Subcutaneous adipose tissue (tissue), 4 donors: ENCODE data around the gene RGL1. TPM values are rescaled to one million over a fixed set of nuclear protein-coding genes. Genes with fewer than 3 reads are reported as not detected.

ENCODE experiments used
- CTCF ChIP-seq: fragments of 450-650 bp; IDR thresholded peaks from one replicate; pipeline ENCODE4 v1.5.1; 2016; ENCODE audit warnings: low read depth, mild to moderate bottlenecking, control low read depth, antibody characterized with exemption, moderate library complexity
- total RNA-seq, 4 donors: library from RNA; depleted of rRNA; stranded (reverse); fragments of >200 nt; gene quantifications; one replicate each; pipeline ENCODE4 v1.1.0, GENCODE V29; 2016

The RGL1 gene
- total RNA-seq, 4 donors from 2014 or later = 41.8 to 81.8 (median 59.0) TPM

GRCh38 chr1:183876309-183876708 lies 71.4 kb downstream of the RGL1 start:
- no peak for TF ChIP-seq CTCF

DNA sequence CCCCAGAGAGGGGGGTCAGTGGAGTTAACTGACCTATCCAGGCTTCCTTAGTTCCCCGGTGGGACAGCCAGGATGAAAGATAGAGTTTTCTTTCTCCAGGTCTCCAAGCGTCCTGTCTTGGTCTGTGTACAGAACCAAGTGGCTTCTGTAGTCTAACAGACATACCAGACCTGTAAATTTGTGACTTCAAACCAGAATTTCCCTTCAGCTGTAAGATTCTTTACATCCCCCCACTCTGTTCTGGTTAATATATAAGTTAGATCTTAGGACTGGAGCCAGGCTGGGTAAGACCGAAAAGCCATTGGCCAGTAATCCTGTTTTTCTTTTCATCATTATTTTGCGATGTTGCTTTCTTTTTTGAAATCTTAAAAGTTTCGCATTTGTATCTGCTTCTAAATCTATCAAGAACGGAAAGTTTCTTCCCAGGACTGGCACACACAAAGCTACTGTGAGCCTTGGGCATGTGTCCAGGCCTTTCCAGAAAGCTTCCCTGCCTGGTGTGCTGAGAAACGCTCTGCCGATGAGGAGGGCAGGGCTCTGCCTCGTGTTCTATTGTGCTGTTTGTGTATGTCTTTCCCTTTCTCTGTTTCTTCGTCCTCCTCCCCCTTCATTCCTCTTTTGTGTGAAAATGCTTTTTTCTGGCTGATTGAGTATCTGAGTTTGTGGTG lies 72.3 kb downstream of the RGL1 start:
- TF ChIP-seq CTCF = no peak

DNA sequence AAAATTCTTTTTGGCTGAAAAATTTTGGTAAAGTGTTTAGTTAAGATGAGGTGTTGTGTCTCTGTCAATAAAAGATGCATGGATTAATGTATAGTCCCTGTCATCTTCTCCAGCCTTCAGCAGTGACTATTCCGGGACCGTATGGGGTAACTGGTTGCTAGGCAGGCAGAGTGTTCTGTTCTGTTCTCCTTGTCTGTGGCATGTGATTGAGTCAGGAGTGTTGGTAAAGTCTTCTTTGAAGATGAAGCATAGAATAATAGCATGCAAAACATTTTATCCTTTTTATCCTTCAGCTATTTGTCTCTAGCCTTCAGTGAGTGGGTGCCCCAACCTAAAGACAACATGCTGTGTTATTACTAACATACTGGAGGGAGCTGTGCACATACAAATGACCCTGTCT lies 74.6 kb downstream of the RGL1 start:
- TF ChIP-seq CTCF = no peak

- TF ChIP-seq CTCF = no peak
These were observed 75.0 kb downstream of the RGL1 start for GRCh38 chr1:183879966-183880365.

DNA sequence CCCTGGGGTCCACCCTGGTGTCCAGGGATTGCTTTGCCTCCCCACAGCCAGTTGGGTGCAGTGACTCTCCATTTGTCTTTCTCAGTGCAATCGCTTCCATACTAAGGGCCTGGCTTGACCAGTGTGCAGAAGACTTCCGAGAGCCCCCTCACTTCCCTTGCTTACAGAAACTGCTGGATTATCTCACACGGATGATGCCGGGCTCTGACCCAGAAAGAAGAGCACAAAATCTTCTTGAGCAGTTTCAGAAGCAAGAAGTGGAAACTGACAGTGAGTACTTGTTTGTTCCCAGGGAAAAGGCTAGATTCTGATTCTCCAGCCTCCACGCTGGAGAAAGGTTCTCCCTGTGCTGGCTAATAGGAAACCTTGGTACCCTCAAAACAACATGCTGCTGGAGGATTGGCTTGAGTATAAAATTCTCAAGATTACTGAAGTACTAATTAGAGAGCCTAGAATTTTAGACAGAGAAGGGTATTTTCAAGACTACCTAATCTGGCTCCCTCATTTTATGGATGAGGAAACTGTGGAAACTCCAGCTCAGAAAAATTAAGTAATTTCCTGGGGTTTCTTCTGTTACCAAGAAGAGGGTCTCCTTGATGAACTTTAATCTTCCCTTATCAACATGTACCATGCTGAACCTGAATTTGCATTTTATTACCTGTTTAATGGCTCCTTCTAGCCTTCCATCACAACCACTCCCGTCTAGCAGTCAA lies 75.8 kb downstream of the RGL1 start:
- TF ChIP-seq CTCF = no peak

DNA sequence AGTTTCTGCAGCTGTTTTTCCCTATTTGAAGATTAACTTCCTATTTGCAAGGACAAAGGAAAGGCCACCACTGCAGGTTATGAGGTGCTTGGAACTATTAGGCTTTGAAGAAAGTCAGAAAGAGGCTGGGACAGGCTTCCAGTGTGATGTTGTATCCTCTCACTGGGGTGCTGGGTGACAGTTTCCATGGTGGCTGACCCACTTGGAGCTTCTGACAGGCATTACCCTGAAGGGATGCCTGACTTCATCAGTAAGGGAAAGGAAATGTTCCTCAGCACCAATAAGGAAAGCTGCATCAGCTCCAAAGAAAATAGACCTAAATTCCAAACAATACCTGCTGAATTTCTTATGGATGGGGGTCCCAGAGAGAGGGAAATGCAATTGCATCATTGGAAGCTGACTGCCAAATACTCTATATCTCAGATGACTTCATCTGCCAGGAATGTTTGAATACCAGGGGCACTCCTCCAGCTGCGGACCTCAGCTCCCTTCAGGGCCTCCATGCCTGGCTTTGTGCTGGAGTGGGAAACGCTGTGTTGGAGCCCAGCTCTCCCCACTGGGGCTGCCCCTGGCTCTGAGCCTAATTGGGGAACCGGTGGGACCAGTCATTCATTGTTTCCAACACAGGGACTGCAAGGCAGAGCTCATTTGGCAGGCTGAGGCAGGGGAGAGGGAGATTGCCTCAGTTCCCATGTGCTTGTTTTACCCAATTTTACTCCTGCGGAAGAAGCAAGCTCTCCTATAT lies 76.6 kb downstream of the RGL1 start:
- no peak for TF ChIP-seq CTCF

DNA sequence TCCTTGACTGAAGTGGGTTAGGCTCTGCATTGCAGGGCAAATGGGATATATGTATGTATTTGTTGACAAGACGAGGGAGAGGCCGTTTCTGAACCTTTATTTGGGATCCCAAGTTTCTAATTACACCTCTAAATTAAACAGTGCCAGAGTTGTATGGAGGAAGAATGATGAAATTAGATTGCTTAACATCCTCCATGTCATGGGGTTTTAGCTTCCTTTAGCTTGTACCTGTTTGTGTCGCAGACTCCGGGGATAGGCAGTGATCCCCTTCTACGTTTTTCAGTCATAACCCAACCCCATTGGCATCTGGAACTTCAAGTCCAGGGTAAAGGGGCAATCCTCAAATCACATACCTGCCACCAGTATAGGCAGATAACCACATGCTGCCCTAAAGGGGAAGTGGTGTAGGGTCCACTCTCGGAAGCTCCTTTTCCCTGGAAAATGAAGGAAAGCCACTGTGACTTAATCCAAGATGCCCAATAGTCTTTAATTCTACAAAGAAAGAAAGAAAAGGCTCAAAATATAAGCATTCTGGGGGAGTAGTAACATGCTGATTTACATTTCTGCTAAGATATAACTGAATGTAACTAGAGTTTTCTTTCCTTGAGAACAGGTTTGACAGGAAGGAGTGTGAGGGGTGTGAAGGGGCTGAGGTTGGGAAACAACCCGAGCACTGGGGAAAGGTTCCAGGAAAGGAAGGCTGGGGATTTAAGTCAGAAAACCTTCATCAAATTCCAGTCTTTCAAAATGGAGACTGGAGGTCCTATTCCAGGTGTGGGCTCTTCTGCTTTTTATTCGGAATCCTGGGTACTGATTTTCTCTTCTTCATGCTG lies 77.6 kb downstream of the RGL1 start:
- TF ChIP-seq CTCF = no peak
